PC-3 (cell line): ENCODE results near the gene RREB1.

Experiments used
- CTCF ChIP-seq: fragments of 300-600 bp; sonication (generic); conservative IDR thresholded peaks from 2 replicates; pipeline ENCODE4 v1.5.1; 2017; ENCODE audit warnings: antibody characterized with exemption, low read depth, mild to moderate bottlenecking, low read length
- EZH2 ChIP-seq: fragments of 300-600 bp; sonication (generic); IDR thresholded peaks from one replicate; pipeline ENCODE4 v1.6.1; 2017; ENCODE audit warnings: antibody characterized with exemption, mild to moderate bottlenecking, low read length; ENCODE audit not compliant: unreplicated experiment
- EZH2phosphoT487 ChIP-seq: fragments of 300-600 bp; sonication (generic); IDR thresholded peaks from 2 replicates; pipeline ENCODE4 v1.6.1; 2018; ENCODE audit warnings: mild to moderate bottlenecking, antibody characterized with exemption, low read length, borderline replicate concordance

- no peak for TF ChIP-seq CTCF
- TF ChIP-seq EZH2 = no peak
- TF ChIP-seq EZH2phosphoT487 = no peak
Measured at GRCh38 chr6:7245668-7246393, 138.1 kb downstream of the RREB1 start.
